Peyer's patch (tissue), 4 donors: ENCODE measurements around the gene ARID1A. TPM values are rescaled to one million over a fixed set of nuclear protein-coding genes. Genes with fewer than 3 reads are reported as not detected.
A peak's percentile ranks its signal among the peaks of the same experiment; 100 is the strongest.
"Not testable (repeated sequence)": the region's sequence is repeated elsewhere in the genome, so short reads cannot be mapped to it uniquely, and the experiment has no call there.

ENCODE experiments used
- DNase-seq, 3 donors: peaks; one replicate each; pipeline ENCODE4 v3.0.0-alpha.2; 2017 to 2019
- H3K27ac ChIP-seq, 4 donors: fragments of 200-600 bp; sonication (generic); one replicate each; pipeline ENCODE4 v1.5.1; 2016 to 2019
- H3K27me3 ChIP-seq, 2 donors: fragments of 200-600 bp; sonication (generic); one replicate each; pipeline ENCODE4 v1.5.1; 2019
- H3K36me3 ChIP-seq, 3 donors: fragments of 200-600 bp; sonication (generic); one replicate each; pipeline ENCODE4 v1.5.1; 2016 to 2019
- H3K4me1 ChIP-seq, 4 donors: fragments of 200-600 bp; sonication (generic); one replicate each; pipeline ENCODE4 v1.5.1; 2016 to 2019
- H3K4me3 ChIP-seq, 4 donors: fragments of 200-600 bp; sonication (generic); 1 replicate in 3 of 4; 2 replicates in 1 of 4; pipeline ENCODE4 v1.5.1; 2016 to 2019; ENCODE audit warnings: mild to moderate bottlenecking in 1 of 4
- H3K9me3 ChIP-seq, 4 donors: fragments of 200-600 bp; sonication (generic); one replicate each; pipeline ENCODE4 v1.5.1; 2016 to 2019; ENCODE audit warnings: mild to moderate bottlenecking in 1 of 4
- CTCF ChIP-seq, 6 experiments: fragments of 450-650 bp in 4 of 6; fragments of 200-600 bp in 2 of 6; sonication (generic) in 1 of 6; IDR thresholded peaks; one replicate each; pipeline ENCODE4 v1.5.1; 2017 to 2019; ENCODE audit warnings: antibody characterized with exemption in 6 of 6, mild to moderate bottlenecking in 3 of 6, moderate library complexity in 1 of 6
- POLR2A ChIP-seq, 2 donors: fragments of 450-650 bp; IDR thresholded peaks; one replicate each; pipeline ENCODE4 v1.5.1; 2017; ENCODE audit warnings: antibody characterized with exemption in 2 of 2, mild to moderate bottlenecking in 2 of 2, moderate library complexity in 2 of 2
- total RNA-seq, 4 donors: library from RNA; depleted of rRNA; stranded (reverse); fragments of >200 nt; gene quantifications; one replicate each; pipeline ENCODE4 v1.1.0, GENCODE V29; 2016

ARID1A gene
- total RNA-seq, 4 donors from 2014 or later: 49.4 to 90.8 (median 66.8) TPM

- DNase-seq: no peak
- Histone ChIP-seq H3K36me3 (no peaks in the 10 kb centered on the region), H3K4me1 (peaks cover 0 to 82% (median 36%) of the 10 kb centered on the region in 4 donors), H3K4me3 (no peak overlapping the region), H3K27ac (no peak overlapping the region), H3K9me3 (no peaks in the 10 kb centered on the region), H3K27me3 (no peaks in the 10 kb centered on the region)
- TF ChIP-seq POLR2A (IDR thresholded peaks at IDR 0.05) (no peak), CTCF (IDR thresholded peaks at IDR 0.05) (no peak)
Observed at GRCh38 chr1:26701266-26701994, 5.6 kb downstream of the ARID1A start.

- Histone ChIP-seq H3K27me3 (no peaks in the 10 kb centered on the region), H3K9me3 (no peaks in the 10 kb centered on the region), H3K4me1 (peaks cover 0 to 89% (median 38%) of the 10 kb centered on the region in 4 donors), H3K27ac (no peak overlapping the region), H3K4me3 (no peak overlapping the region), H3K36me3 (no peaks in the 10 kb centered on the region)
- TF ChIP-seq POLR2A (IDR thresholded peaks at IDR 0.05) (no peak), CTCF (IDR thresholded peaks at IDR 0.05) (no peak)
- no peak for DNase-seq
Observed at GRCh38 chr1:26701995-26702679, 6.3 kb downstream of the ARID1A start.

DNA sequence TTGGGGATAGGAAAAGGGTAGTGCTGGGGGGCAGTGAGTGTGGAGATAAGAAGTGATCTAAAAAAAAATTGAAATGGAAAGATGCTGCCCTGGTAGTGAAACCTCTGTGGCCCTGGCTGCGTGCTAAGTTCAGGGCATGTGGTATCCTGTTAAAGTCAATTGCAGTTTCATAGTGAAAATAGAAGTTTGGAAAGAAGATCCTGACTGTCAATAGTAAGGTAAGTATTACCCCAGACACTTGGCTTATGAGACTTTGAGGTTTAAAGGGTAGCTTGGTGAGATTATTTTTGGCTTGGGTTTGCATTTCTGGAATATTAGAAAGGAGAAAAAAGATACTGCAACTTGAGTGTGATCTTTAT lies 6.8 kb downstream of the ARID1A start:
- Histone ChIP-seq H3K4me1 (peaks cover 0 to 93% (median 39%) of the 10 kb centered on the region in 4 donors), H3K4me3 (no peak overlapping the region), H3K9me3 (no peaks in the 10 kb centered on the region), H3K36me3 (no peaks in the 10 kb centered on the region), H3K27ac (no peak overlapping the region), H3K27me3 (no peaks in the 10 kb centered on the region)
- no peak for DNase-seq
- TF ChIP-seq POLR2A (IDR thresholded peaks at IDR 0.05): no peak

- peaks cover 0 to 91% (median 39%) of the 10 kb centered on the region in 4 donors for H3K4me1 ChIP-seq
Observed at GRCh38 chr1:26703478-26703877, 7.7 kb downstream of the ARID1A start.

DNA sequence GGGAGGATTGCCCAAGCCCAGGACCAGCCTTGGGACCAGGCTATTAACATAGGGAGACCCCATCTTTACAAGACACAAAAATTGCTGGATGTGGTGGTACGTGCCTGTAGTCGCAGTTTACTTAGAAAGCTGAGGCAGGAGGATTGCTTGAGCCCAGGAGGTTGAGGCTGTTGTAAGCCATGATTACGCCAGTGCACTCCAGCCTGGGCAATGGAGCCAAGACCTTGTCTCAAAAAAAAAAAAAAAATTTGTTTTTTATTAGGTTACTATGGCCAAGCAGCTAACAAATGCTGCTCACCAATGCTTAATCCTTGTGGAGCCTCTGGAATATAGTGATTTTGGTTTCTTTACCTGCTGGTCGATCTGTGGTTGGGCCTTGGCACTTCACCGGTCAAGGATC lies 8.8 kb downstream of the ARID1A start:
- Histone ChIP-seq H3K27me3 (no peaks in the 10 kb centered on the region), H3K27ac (no peak overlapping the region), H3K4me1 (peaks cover 0 to 79% (median 33%) of the 10 kb centered on the region in 4 donors), H3K9me3 (no peaks in the 10 kb centered on the region), H3K36me3 (peaks cover 0 to 8% (median 0%) of the 10 kb centered on the region in 3 donors), H3K4me3 (no peak overlapping the region)
- DNase-seq: no peak
- no peak for TF ChIP-seq POLR2A (IDR thresholded peaks at IDR 0.05)
- no peak for TF ChIP-seq CTCF (IDR thresholded peaks at IDR 0.05)

More at GRCh38 chr1:26703478-26703877, 7.7 kb downstream of the ARID1A start:
- H3K4me3 ChIP-seq: no peak overlapping the region
- H3K9me3 ChIP-seq: no peaks in the 10 kb centered on the region
- no peak for DNase-seq
- TF ChIP-seq CTCF (IDR thresholded peaks at IDR 0.05) (no peak), POLR2A (IDR thresholded peaks at IDR 0.05) (no peak)
- no peaks in the 10 kb centered on the region for H3K27me3 ChIP-seq
- H3K36me3 ChIP-seq: no peaks in the 10 kb centered on the region
- no peak overlapping the region for H3K27ac ChIP-seq

GRCh38 chr1:26705227-26705626 lies 9.4 kb downstream of the ARID1A start:
- not testable (repeated sequence) for H3K4me3 ChIP-seq, DNase-seq, H3K27me3 ChIP-seq, H3K9me3 ChIP-seq
- Histone ChIP-seq H3K4me1 (peaks cover 0 to 73% (median 33%) of the 10 kb centered on the region in 4 donors), H3K27ac (peak overlapping the region in 1 of 4 donors; percentile 67), H3K36me3 (peaks cover 0 to 14% (median 0%) of the 10 kb centered on the region in 3 donors)
